ENCODE measurements around the gene P4HA2. TPM values are rescaled to one million over a fixed set of nuclear protein-coding genes. Genes with fewer than 3 reads are reported as not detected.

P4HA2 gene
- total and polyA plus RNA-seq, 8 donors: 9.0 to 109 (median 26.5) TPM

DNA sequence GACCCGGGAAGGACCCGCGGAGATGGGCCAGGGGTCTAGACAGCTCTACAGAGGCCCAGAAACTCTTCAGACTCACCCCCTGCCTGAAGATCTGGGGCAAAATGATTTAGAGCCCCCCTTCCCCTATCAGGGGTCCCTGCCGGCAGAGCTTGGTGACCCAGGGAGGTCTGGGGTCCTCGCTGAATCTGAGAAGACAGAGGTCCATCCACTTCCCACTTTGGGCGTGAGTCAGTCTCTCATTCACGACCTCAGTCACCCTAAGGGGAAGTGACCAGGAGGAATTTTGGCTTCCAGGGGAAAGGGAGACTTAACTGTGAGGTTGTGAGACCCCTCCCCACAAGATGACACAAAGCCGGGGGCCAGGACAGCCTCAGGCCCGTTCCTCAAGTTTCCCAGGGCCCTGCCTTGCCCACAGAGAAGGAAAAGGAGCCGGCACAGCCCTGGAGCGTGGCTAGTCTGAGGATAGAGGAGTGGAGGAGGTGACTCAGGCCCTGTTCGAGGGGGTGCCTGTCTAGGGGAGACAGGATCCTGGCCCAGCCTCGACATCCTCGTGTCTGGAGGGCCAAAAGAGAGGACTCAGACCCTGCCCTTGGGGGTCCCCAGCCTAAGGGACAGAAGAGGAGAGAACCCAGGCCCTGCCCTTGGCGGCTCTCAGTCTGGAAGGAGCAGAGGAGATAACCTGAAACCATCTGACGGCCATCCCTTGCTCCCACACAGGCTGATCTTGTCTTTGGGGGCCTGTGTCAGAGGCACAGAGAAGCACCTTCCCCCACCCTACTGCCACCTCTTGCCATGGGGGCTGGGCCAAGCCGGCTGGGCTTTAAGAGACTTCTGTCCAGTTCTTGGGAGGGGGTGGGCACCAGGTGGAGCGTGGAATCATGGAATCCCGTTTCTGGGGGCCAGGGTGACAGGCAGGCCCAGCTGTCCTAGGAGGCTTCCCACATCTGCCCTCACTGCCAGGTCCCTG is 30.7 kb upstream of the P4HA2 start:
- H3K4me1 ChIP-seq: peaks cover 21 to 78% (median 60%) of the 10 kb centered on the region in 4 donors
- no peak for DNase-seq
- H3K27ac ChIP-seq: peak overlapping the region; percentile 53 to 97 (median 90)
- no peaks in the 10 kb centered on the region for H3K9me3 ChIP-seq
- H3K36me3 ChIP-seq: peaks cover 0 to 6% (median 2%) of the 10 kb centered on the region in 4 donors
- peak overlapping the region; percentile 53 to 75 (median 54) for H3K4me3 ChIP-seq
- intact Hi-C loops (cut with DNase I; ENCODE audit: low total_unique reads): no loop called here
- no peak for TF ChIP-seq CTCF (IDR thresholded peaks at IDR 0.05)
- no peak for TF ChIP-seq EP300 (IDR thresholded peaks at IDR 0.05)
- peak in 1 of 3 donors; percentile 21 for TF ChIP-seq POLR2AphosphoS5 (IDR thresholded peaks at IDR 0.05)
- TF ChIP-seq POLR2A (IDR thresholded peaks at IDR 0.05): no peak
- 41 to 63% (median 51%) methylated on average over 14 to 19 of the region's 19 CpGs for WGBS, 5 donors
- H3K27me3 ChIP-seq: peaks cover 0 to 10% (median 4%) of the 10 kb centered on the region in 3 donors

DNA sequence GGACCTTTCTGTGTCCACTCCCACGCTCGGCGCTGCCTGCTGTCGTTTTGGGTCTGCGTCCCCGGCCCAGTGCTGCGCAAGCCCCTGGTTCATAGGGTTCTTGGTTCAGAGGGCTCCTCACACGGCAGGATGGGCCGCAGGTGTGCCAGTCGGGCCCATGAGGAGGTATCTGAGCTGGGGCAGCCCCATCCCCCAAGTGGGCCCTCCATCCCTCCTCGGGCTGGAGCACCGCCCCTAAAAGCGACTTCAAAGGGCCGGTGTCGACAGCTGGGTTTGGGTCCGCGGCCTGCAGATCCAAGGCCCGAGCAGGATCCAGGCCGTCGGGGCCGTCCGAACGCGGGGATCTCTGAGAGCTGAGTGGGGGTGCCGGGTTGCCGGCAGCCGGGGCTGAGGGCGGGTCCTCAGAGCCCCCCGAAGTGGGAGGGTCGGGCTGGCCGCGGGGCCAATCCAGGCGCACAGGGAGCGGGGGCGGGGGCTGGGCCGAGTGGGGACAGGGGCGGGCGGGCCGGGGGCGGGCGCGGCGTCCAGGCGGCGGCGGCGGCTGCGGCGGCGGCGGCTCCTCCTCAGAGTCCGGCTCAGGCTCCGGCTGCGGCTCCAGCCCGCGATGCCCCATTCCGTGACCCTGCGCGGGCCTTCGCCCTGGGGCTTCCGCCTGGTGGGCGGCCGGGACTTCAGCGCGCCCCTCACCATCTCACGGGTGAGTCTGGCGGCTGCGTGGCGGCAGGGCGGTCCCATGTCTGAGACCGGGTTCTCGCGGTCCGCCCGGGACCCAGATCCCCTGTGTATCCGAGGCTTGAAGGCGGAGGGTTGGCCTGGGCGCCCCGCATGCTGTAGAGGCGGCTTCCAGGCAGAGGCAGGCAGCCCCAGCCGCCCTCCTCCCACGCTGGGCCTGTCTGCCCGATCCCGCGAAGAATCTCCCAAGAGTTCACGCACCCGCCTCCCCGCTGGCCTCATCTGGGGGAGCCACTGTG is 29.8 kb upstream of the P4HA2 start, which contains the start of gene PDLIM4:
Gene PDLIM4 (plus strand): TSS at position 566 of the 971 bp plus-strand sequence. CDS start 39 bp downstream, at position 605.
- peaks cover 0 to 2% (median under 1%) of the 10 kb centered on the region in 4 donors for H3K36me3 ChIP-seq
- peak in 1 of 2 donors; percentile 91 for DNase-seq
- intact Hi-C loops (cut with DNase I; ENCODE audit: low total_unique reads): no loop called here
- peak within 1 kb of the TSS; percentile 53 to 75 (median 54) for H3K4me3 ChIP-seq
- H3K27me3 ChIP-seq: peaks cover 0 to 10% (median 4%) of the 10 kb centered on the region in 3 donors
- TF ChIP-seq POLR2A (IDR thresholded peaks at IDR 0.05) (no peak), POLR2AphosphoS5 (IDR thresholded peaks at IDR 0.05) (peak in 1 of 3 donors; percentile 46)
- H3K27ac ChIP-seq: peak within 1 kb of the TSS; percentile 58 to 97 (median 90)
- H3K4me1 ChIP-seq: peaks cover 21 to 69% (median 57%) of the 10 kb centered on the region in 4 donors
- H3K9me3 ChIP-seq: no peaks in the 10 kb centered on the region
- WGBS, 5 donors: 19 to 45% (median 27%) methylated on average over 17 to 86 of the region's 88 CpGs

- WGBS, 5 donors: 89 to 94% (median 92%) methylated on average over 6 of the region's 6 CpGs
- DNase-seq: no peak
- Histone ChIP-seq H3K27ac (peak overlapping the region in 4 of 5 donors; percentile 86 to 97 (median 92)), H3K27me3 (peaks cover 0 to 10% (median 4%) of the 10 kb centered on the region in 3 donors), H3K9me3 (no peaks in the 10 kb centered on the region), H3K36me3 (no peaks in the 10 kb centered on the region), H3K4me3 (peak overlapping the region; percentile 53 to 75 (median 54)), H3K4me1 (peaks cover 19 to 63% (median 53%) of the 10 kb centered on the region in 4 donors)
- intact Hi-C loops (cut with DNase I; ENCODE audit: low total_unique reads): no loop called here
- TF ChIP-seq EP300 (IDR thresholded peaks at IDR 0.05) (no peak), POLR2AphosphoS5 (IDR thresholded peaks at IDR 0.05) (no peak), POLR2A (IDR thresholded peaks at IDR 0.05) (no peak), CTCF (IDR thresholded peaks at IDR 0.05) (no peak)
Observed at GRCh38 chr5:132256783-132257130, 29.1 kb upstream of the P4HA2 start.

- no peak for DNase-seq
- peaks cover 14 to 57% (median 49%) of the 10 kb centered on the region in 4 donors for H3K4me1 ChIP-seq
- no peaks in the 10 kb centered on the region for H3K36me3 ChIP-seq
- no peaks in the 10 kb centered on the region for H3K9me3 ChIP-seq
- 93 to 98% (median 97%) methylated on average over 4 of the region's 4 CpGs for WGBS, 5 donors
- TF ChIP-seq CTCF (IDR thresholded peaks at IDR 0.05) (no peak), POLR2A (IDR thresholded peaks at IDR 0.05) (no peak), POLR2AphosphoS5 (IDR thresholded peaks at IDR 0.05) (no peak), EP300 (IDR thresholded peaks at IDR 0.05) (no peak)
- intact Hi-C loops (cut with DNase I; ENCODE audit: low total_unique reads): no loop called here
- H3K4me3 ChIP-seq: no peak overlapping the region
- H3K27ac ChIP-seq: peak overlapping the region in 1 of 5 donors; percentile 97
- H3K27me3 ChIP-seq: peaks cover 0 to 10% (median 4%) of the 10 kb centered on the region in 3 donors
Observed at GRCh38 chr5:132256086-132256782, 28.6 kb upstream of the P4HA2 start.

Measured in stomach (tissue), 9 donors.